GM19372 (cell line): Measurements from ENCODE around the gene RBL1.
"Not testable (repeated sequence)": the region's sequence is repeated elsewhere in the genome, so short reads cannot be mapped to it uniquely, and the experiment has no call there.

Source experiments
- ATAC-seq: cut with Tn5 transposase; IDR thresholded peaks from one replicate; pipeline ENCODE4 v1.9.1; 2021; ENCODE audit warnings: mild to moderate bottlenecking, low read depth, moderate library complexity; ENCODE audit not compliant: unreplicated experiment

Gene RBL1

DNA sequence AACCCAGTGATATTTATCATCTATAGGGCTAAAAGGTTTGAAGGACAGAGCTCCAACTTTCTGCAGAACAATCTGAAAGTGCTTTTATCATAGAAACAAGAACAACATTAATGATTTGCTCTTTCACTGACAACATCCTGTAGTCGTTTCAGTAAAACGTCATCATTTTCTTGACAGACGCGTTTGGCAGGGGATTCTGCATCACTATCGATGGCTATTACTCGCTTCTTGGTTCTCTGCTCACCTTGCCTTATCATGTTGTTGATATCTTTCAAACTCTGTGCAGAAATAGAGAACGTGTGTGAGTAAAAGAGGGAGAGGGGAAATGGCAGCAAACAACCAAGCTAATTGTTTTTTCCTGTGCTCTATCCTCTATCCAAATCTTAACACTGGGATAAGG lies 97.1 kb downstream of the RBL1 start:
- no peak for ATAC-seq

GRCh38 chr20:36997121-36997520 lies 98.7 kb downstream of the RBL1 start:
- ATAC-seq = no peak

- ATAC-seq = not testable (repeated sequence)
Observed at GRCh38 chr20:36994221-36994620, 101.6 kb downstream of the RBL1 start.

DNA sequence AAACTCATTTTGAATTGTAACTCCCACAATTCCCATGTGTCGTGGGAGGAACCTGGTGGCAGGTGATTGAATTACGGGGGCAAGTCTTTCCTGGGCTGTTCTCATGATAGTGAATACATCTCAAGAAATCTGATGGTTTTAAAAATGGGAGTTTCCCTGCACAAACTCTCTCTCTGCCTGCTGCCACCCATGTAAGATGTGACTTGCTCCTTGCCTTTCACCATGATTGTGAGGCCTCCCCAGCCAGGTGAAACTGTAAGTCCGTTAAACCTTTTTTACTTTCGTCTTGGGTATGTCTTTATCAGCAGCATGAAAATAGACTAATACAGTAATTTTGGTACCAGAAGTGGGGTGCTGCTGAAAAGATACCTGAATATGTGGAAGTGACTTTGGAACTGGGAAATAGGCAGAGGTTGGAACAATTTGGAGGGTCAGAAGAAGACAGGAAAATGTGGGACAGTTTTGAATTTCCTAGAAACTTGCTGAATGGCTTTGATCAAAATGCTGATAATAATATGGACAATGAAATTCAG lies 102.9 kb downstream of the RBL1 start:
- ATAC-seq = no peak

- ATAC-seq = no peak
Observed at GRCh38 chr20:36991703-36992102, 104.1 kb downstream of the RBL1 start.

GRCh38 chr20:36989797-36990196 lies 106.0 kb downstream of the RBL1 start:
- no peak for ATAC-seq

GRCh38 chr20:36988494-36988966 lies 107.3 kb downstream of the RBL1 start:
- ATAC-seq = no peak

DNA sequence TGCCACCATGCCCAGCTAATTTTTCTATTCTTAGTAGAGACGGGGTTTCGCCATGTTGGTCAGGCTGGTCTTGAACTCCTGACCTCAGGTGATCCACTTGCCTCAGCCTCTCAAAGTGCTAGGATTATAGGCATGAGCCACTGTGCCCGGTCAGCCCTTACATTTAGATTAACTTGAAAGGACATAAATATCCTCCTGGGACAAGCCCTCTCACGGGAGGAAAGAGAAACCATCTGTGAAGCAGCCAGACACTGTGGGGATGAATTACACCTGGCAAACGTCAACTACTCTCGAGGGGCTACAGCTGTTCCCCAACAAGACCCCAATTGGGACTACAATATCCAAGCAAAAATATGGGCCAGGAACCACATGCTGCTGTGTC lies 111.5 kb downstream of the RBL1 start:
- no peak for ATAC-seq

DNA sequence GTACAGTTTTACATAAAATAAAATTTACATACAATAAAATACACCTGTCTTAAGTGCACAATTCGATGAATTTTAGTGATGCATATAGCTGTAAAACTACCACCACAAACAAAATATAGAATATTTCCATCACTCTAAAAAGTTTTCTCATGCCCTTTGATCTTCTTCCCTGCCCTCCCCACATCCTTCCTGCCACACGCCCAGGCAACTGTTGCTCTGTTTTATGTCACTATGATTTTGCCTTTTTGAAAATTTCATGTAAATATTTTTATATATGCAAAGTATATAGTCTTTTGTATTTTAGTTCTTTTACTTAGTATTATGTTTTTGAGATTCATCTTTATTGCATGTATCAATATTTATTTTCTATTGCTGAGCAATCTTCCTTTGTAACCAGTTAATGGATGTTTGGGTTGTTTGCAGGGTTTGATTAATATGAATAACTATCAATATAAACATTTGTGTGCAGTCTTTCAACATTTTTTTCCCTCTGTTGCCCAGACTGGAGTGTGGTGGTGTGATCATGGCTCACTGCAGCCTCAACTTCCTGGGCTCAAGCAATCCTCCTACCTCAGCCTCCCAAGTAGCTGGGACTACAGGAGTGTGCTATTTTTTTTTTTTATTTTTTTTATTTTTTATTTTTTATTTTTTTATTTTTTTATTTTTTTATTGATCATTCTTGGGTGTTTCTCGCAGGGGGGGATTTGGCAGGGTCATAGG lies 120.5 kb downstream of the RBL1 start:
- no peak for ATAC-seq

- ATAC-seq = no peak
Observed at GRCh38 chr20:36974660-36975059, 121.1 kb downstream of the RBL1 start.

DNA sequence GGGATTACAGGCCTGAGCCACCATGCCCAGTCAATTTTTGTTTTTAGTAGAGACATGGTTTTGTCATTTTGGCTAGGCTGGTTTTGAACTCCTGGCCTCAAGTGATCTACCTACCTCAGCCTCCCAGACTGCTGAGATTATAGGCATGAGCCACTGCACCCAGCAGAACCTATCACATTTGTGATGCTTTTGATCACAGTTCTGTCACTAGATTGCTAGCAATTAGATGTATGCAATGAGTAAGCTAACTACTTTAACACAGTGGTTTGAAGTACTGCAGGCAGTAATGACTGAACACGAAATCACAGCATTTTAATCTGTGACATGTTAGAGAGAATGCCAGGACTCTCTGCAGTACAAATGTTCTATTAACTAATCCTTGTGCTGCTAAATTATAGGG lies 124.7 kb downstream of the RBL1 start:
- ATAC-seq = no peak

- no peak for ATAC-seq
Observed at GRCh38 chr20:36969478-36970186, 126.2 kb downstream of the RBL1 start.

- no peak for ATAC-seq
Observed at GRCh38 chr20:36969051-36969450, 126.7 kb downstream of the RBL1 start.

DNA sequence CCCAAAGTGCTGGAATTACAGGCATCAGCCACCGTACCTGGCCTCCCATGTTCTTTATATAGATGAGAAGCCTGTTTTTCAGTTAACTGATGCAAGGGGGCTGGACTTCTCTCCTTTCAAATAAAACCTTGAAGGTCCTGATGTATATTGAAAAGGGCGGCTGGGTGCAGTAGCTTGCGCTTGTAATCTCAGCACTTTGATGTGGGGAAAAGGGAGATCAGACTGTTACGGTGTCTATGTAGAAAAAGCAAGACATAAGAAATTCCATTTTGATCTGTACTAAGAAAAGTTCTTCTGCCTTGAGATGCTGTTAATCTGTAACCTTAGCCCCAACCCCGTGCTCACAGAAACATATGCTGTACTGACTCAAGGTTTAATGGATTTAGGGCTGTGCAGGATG lies 128.2 kb downstream of the RBL1 start:
- ATAC-seq = no peak

DNA sequence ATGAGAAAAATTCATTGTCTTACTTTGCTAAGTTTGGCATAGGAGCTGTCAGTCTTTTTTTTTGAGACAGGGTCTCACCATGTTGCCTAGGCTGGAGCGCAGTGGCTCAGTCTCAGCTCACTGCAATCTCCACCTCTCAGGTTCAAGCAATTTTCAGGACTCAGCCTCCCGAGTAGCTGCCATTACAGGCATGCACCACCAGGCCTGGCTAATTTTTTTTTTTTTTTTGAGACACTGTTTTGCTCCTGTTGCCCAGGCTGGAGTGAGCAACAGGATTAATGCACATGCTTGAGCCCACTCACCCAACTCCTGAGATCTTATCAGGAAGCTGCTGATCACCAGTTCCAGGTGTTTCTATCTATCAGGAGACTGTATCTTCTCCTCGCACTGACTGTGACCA lies 128.8 kb downstream of the RBL1 start:
- ATAC-seq = not testable (repeated sequence)

DNA sequence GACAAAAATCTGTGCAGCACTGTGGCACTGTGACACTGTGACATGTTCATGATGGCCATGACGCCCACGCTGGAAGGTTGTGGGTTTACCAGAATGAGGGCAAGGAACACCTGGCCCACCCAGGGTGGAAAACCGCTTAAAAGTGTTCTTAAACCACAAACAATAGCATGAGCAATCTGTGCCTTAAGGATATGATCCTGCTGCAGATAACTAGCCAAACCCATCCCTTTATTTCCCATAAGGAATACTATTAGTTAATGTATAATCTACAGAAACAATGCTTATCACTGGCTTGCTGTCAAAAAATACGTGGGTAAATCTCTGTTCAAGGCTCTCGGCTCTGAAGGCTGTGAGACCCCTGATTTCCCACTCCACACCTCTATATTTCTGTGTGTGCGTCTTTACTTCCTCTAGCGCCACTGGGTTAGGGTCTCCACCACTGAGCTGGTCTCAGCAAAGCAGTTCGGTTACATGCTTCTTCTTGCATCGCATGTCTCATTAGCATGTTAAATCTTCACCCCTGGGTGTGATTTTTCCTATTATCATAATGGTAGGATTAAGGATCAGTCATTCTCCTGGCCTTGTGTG lies 133.3 kb downstream of the RBL1 start:
- not testable (repeated sequence) for ATAC-seq

GRCh38 chr20:36959242-36959641 lies 136.6 kb downstream of the RBL1 start:
- no peak for ATAC-seq

- no peak for ATAC-seq
Observed at GRCh38 chr20:36957875-36958667, 137.7 kb downstream of the RBL1 start.

GRCh38 chr20:36956674-36957073 lies 139.1 kb downstream of the RBL1 start:
- ATAC-seq = no peak

GRCh38 chr20:36956016-36956415 lies 139.8 kb downstream of the RBL1 start:
- no peak for ATAC-seq
